OCI-LY1 (cell line): ENCODE data around the gene LRMDA.

Source experiments
- H2AFZ ChIP-seq: fragments of 200-600 bp; sonication (generic), shearing (Covaris generic); 2 replicates; pipeline ENCODE4 v1.6.0; 2014; ENCODE audit warnings: antibody characterized with exemption, mild to moderate bottlenecking, low read length
- H3F3A ChIP-seq: fragments of 200-600 bp; sonication (generic), shearing (Covaris generic); 2 replicates; pipeline ENCODE4 v1.6.0; 2014; ENCODE audit warnings: mild to moderate bottlenecking, antibody characterized with exemption, low read length, moderate library complexity; ENCODE audit not compliant: insufficient read depth
- H3K27ac ChIP-seq: fragments of 200-600 bp; sonication (generic); 2 replicates; pipeline ENCODE4 v1.5.1; 2014; ENCODE audit warnings: low read length, mixed run types, mild to moderate bottlenecking, low read depth; ENCODE audit not compliant: poor library complexity, severe bottlenecking
- H3K27me3 ChIP-seq: fragments of 200-600 bp; sonication (generic); 2 replicates; pipeline ENCODE4 v1.6.0; 2014; ENCODE audit warnings: antibody characterized with exemption, mild to moderate bottlenecking, low read length, moderate library complexity; ENCODE audit not compliant: insufficient read depth
- H3K36me3 ChIP-seq: fragments of 200-600 bp; sonication (generic); 2 replicates; pipeline ENCODE4 v1.6.1; 2014; ENCODE audit warnings: mild to moderate bottlenecking, antibody characterized with exemption, low read length, moderate library complexity, mixed read lengths; ENCODE audit not compliant: insufficient read depth
- H3K4me1 ChIP-seq: fragments of 200-600 bp; sonication (generic); 2 replicates; pipeline ENCODE4 v1.5.1; 2014; ENCODE audit warnings: mild to moderate bottlenecking, low read length, moderate library complexity; ENCODE audit not compliant: insufficient read depth, severe bottlenecking
- H3K4me2 ChIP-seq: fragments of 200-600 bp; sonication (generic), shearing (Covaris generic); 2 replicates; pipeline ENCODE4 v1.6.1; 2014; ENCODE audit warnings: low read length
- H3K4me3 ChIP-seq: fragments of 200-600 bp; sonication (generic); 2 replicates; pipeline ENCODE4 v1.5.1; 2014; ENCODE audit warnings: low read length, low read depth, mild to moderate bottlenecking, mixed read lengths; ENCODE audit not compliant: poor library complexity, severe bottlenecking
- H3K79me2 ChIP-seq: fragments of 200-600 bp; shearing (Covaris generic); 2 replicates; pipeline ENCODE4 v1.6.1; 2016; ENCODE audit warnings: mixed run types, low read length, mixed read lengths; ENCODE audit not compliant: insufficient read depth
- H3K9ac ChIP-seq: fragments of 200-600 bp; sonication (generic), shearing (Covaris generic); 2 replicates; pipeline ENCODE4 v1.6.1; 2014; ENCODE audit warnings: mild to moderate bottlenecking, low read length, mixed read lengths
- H3K9me2 ChIP-seq: fragments of 200-600 bp; sonication (generic), shearing (Covaris generic); 2 replicates; pipeline ENCODE4 v1.6.1; 2014; ENCODE audit warnings: low read depth, mild to moderate bottlenecking, low read length, mixed read lengths
- H3K9me3 ChIP-seq: fragments of 200-600 bp; shearing (Covaris generic); 2 replicates; pipeline ENCODE4 v1.6.1; 2014; ENCODE audit warnings: low read length, mixed read lengths
- H4K20me1 ChIP-seq: fragments of 200-600 bp; sonication (generic), shearing (Covaris generic); 2 replicates; pipeline ENCODE4 v1.6.0; 2016; ENCODE audit warnings: mild to moderate bottlenecking, low read length; ENCODE audit not compliant: insufficient read depth
- EZH2 ChIP-seq: fragments of 200-600 bp; sonication (generic), shearing (Covaris generic); IDR thresholded peaks from 2 replicates; pipeline ENCODE4 v1.8.0; 2017; ENCODE audit warnings: borderline replicate concordance, mixed run types, mild to moderate bottlenecking, antibody characterized with exemption, low read length, moderate library complexity, mixed read lengths
- TF ChIP-seq, protein P1 (sequence below): fragments of 200-600 bp; sonication (generic), shearing (Covaris generic); IDR thresholded peaks from 2 replicates; pipeline ENCODE4 v1.5.1; 2017; ENCODE audit warnings: mild to moderate bottlenecking, antibody characterized with exemption, low read length, moderate library complexity, mixed read lengths

Gene LRMDA

DNA sequence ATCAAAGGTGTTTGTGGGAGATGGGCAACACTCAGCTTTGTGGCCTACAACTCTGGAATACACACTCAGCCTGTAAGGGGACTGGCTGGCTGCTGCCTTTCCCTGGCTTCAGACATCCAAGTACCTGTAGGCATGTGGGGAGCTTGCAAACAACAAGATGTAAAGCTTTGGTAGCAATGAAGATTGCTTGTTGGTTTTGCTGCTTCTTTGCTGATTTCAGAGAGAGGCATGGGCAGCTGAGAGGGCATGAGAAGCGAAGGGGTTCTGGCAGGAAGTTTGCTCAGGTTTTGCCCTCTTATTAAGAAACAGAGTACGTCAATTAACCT, 434.8 kb downstream of the LRMDA start:
- Histone ChIP-seq H4K20me1 (no peaks in the 10 kb centered on the region), H3K9me2 (no peaks in the 10 kb centered on the region), H3K4me1 (no peaks in the 10 kb centered on the region), H3K4me2 (no peak overlapping the region), H3F3A (no peaks in the 10 kb centered on the region), H2AFZ (no peak overlapping the region), H3K79me2 (no peaks in the 10 kb centered on the region), H3K36me3 (no peaks in the 10 kb centered on the region), H3K27ac (no peak overlapping the region), H3K27me3 (no peaks in the 10 kb centered on the region), H3K9me3 (no peaks in the 10 kb centered on the region), H3K4me3 (no peak overlapping the region), H3K9ac (no peak overlapping the region)
- TF ChIP-seq, protein P1, sequence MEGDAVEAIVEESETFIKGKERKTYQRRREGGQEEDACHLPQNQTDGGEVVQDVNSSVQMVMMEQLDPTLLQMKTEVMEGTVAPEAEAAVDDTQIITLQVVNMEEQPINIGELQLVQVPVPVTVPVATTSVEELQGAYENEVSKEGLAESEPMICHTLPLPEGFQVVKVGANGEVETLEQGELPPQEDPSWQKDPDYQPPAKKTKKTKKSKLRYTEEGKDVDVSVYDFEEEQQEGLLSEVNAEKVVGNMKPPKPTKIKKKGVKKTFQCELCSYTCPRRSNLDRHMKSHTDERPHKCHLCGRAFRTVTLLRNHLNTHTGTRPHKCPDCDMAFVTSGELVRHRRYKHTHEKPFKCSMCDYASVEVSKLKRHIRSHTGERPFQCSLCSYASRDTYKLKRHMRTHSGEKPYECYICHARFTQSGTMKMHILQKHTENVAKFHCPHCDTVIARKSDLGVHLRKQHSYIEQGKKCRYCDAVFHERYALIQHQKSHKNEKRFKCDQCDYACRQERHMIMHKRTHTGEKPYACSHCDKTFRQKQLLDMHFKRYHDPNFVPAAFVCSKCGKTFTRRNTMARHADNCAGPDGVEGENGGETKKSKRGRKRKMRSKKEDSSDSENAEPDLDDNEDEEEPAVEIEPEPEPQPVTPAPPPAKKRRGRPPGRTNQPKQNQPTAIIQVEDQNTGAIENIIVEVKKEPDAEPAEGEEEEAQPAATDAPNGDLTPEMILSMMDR: no peak
- TF ChIP-seq EZH2: no peak

DNA sequence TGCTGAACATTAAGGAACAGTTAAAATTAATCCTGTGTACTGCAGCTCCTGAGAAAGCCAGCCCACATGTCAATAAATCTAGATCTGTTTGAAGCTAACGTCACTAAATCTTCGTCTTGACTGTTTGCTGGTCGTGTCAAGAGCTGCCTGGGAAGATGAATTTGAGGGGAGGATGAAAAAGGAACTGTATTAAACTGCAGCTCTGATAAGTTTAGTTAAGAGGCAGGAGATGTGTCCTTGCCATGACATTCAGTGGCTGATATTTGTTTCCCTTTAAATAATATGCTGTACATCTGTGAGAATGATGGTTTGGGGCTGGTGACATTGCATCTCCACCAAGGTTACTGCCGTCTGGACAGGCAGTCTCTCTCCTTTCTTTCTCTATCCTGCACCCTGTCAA, 435.3 kb downstream of the LRMDA start:
- Histone ChIP-seq H3K27ac (no peak overlapping the region), H3K79me2 (no peaks in the 10 kb centered on the region), H4K20me1 (no peaks in the 10 kb centered on the region), H3F3A (no peaks in the 10 kb centered on the region), H3K9me3 (no peaks in the 10 kb centered on the region), H3K4me2 (no peak overlapping the region), H3K4me3 (no peak overlapping the region), H3K4me1 (no peaks in the 10 kb centered on the region), H3K36me3 (no peaks in the 10 kb centered on the region), H3K9me2 (no peaks in the 10 kb centered on the region), H3K27me3 (no peaks in the 10 kb centered on the region), H2AFZ (no peak overlapping the region), H3K9ac (no peak overlapping the region)
- TF ChIP-seq EZH2: no peak
- TF ChIP-seq, protein P1: no peak

DNA sequence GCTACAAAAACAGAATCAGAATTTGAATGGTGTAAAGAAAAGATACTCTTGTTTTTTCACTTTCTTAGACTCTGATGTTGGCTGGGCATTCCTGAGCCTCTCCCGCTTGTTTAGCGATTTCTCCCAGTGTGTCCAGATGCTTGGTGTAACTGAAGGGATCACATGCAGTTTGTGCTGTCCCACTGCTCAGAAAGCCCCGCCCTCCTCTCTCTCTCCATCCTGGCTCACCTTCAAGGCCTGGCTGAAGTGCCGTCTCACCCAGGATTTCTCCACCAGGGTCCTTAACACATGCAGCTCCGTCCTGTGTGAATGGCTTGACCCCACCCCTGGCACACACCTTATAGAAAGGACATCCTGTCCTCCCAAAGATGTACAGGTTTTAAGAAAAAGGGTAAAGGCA, 437.1 kb downstream of the LRMDA start:
- Histone ChIP-seq H3K36me3 (no peaks in the 10 kb centered on the region), H3F3A (no peaks in the 10 kb centered on the region), H4K20me1 (no peaks in the 10 kb centered on the region), H3K4me1 (no peaks in the 10 kb centered on the region), H3K27ac (no peak overlapping the region), H3K4me2 (no peak overlapping the region), H3K4me3 (no peak overlapping the region), H3K9me3 (no peaks in the 10 kb centered on the region), H3K79me2 (no peaks in the 10 kb centered on the region), H3K9me2 (no peaks in the 10 kb centered on the region), H3K9ac (no peak overlapping the region), H2AFZ (no peak overlapping the region), H3K27me3 (no peaks in the 10 kb centered on the region)
- TF ChIP-seq EZH2: no peak
- TF ChIP-seq, protein P1: no peak
